Embryonic facial prominence (tissue), 1 donor: ENCODE data around the gene GTSF1L.

ENCODE experiments used
- DNase-seq: peaks from one replicate; pipeline ENCODE4 v3.0.0-alpha.2; 2016; ENCODE audit errors: extremely low spot score

GTSF1L gene

DNA sequence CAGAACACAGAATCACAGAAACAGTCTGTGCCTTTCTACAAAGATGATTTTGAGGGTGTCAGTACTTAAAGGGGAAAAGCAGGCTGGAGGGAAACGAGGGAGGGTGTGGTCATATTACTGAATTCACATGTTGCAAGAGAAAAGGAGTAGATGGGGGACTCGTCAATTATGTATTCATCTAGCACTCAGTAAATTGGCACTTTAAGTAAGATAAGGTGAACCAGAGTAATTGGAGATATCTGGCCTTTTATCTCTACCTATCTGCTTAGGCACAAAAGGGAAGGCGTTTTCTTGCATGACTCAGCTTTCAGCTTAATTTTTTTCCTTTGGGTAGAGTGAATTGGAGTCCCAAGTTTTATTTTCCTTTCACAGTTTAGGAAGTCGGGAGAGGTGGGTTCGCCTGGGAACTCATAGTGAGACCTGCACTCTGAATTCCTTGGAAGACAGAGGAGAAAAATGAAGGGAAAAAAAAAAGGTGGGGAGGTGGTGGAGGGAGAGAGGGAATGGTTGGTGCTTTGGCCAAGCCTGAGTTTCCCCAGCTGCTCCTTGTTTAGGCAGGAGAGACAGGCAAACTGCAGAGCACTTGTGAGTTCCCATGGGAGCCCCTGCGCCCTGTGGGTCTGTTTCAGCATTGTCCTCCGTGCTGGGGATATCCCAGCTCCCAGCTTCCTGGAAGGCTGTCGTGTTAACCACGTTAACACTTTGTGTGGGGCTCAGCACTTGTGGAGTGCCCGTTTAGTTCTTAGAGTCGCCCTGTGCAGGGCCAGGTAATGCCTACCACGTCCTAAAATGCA, 19.7 kb upstream of the GTSF1L start:
- DNase-seq = no peak

DNA sequence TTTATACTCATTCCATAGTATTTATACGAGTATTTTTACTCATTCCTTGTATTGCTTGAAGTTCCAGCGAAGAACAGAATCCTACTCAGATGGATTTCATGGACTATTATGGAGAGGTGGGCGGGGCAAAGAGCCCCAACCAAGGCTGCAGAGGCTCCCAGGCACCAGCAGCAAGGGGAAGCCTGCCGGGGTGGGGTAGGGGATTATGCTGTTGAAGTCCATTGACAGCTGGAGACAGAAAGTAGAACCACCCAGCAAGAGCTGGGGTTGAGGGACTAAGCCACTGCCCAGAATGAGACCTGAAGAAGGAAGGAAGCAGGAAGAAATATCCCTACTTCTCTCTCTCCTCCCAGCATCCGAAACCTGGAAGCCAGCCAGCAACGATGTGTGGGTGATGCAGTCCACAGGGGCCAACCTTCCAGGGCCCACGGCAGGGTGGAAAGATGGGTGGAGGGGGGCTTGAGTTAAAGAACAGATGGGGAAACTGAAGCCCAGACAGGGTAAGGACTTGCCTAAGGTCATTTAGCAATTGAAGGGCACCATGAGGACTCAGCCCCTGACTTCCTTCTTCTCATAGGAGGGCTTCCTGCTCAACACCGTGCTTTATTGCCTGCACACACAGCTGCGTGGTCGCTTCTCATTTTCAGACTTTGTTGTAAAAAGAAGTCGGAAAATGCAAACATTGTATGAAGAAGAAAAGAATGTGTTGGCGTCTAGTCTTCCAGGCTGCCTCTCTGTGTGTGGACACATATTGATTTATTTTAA, 18.3 kb upstream of the GTSF1L start:
- DNase-seq = no peak

- no peak for DNase-seq
Observed at GRCh38 chr20:43744151-43744611, 17.4 kb upstream of the GTSF1L start.

GRCh38 chr20:43740642-43741041, 13.8 kb upstream of the GTSF1L start:
- no peak for DNase-seq

- DNase-seq = no peak
Observed at GRCh38 chr20:43739148-43739749, 12.4 kb upstream of the GTSF1L start.

GRCh38 chr20:43737925-43738324, 11.1 kb upstream of the GTSF1L start:
- DNase-seq = no peak

GRCh38 chr20:43736588-43737158, 9.9 kb upstream of the GTSF1L start:
- DNase-seq = no peak

DNA sequence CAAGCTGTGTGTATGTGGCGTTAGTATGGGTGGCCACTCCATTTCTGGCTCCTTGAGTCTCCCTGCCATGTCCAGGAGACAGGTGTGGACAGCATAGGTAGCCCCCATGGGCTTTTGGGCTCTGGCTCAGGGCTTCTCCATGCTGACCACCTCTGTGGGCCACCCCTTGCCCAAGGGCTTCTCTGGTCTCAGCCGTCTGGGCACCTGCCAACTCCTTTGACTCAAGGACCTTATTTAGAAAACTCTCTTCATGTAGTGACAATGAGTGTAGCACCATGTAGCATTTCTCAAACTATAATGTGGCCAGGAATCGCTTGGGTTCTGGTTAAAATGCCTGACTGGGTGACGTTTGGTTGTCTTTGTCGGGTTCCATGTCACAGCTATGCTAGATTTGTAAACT, 5.1 kb upstream of the GTSF1L start:
- DNase-seq = no peak

GRCh38 chr20:43731469-43731868, 4.7 kb upstream of the GTSF1L start:
- no peak for DNase-seq

DNA sequence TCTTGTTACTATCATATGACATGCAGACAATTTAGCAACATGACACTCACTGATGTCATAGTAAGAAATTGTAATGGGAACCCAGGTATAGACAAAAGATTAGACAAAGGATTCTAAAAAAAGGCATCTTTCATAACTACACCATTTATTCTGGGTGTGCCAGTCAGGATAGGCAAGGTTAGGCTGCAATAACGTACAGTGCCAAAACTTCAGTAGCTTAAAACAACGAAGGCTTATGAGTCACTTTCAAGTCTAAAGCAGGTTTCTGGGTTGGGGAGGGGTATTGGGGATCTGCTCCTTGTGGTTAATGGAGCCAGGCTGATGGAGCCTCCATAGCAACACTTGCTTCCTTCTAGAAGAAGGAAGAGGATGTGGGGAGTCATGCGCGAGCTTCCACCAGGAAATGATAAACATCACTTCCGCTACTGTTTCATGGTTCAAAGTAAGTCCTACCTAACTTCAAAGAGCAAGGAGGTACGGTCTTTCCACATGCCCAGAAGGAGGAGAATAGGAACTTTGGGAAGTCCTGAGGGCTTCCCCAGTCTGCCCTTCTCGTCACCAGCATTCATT, 2.0 kb upstream of the GTSF1L start:
- no peak for DNase-seq

- no peak for DNase-seq
Observed at GRCh38 chr20:43727980-43728590, 1.3 kb upstream of the GTSF1L start.

- no peak for DNase-seq
Observed at GRCh38 chr20:43726333-43726732, 469 bp downstream of the GTSF1L start.

DNA sequence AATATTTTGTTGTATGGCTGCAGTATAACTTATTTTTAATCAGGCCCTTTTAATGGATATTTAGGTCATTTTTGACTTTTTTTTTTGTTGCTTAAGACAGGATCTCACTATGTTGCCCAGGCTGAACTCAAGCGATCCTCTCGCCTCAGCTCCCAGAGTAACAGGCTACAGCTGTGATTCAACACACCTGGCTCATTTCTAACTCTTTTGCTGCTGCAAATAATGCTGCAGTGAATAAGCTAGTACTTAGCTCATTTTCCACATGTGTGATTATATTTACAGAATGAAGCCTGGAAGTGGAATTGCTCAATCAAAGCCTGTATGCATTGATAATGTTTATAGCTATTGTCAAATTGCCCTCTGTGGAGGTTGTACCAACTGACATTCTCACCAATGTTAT, 1.1 kb downstream of the GTSF1L start:
- DNase-seq = no peak

GRCh38 chr20:43724383-43724782, 2.4 kb downstream of the GTSF1L start:
- no peak for DNase-seq

DNA sequence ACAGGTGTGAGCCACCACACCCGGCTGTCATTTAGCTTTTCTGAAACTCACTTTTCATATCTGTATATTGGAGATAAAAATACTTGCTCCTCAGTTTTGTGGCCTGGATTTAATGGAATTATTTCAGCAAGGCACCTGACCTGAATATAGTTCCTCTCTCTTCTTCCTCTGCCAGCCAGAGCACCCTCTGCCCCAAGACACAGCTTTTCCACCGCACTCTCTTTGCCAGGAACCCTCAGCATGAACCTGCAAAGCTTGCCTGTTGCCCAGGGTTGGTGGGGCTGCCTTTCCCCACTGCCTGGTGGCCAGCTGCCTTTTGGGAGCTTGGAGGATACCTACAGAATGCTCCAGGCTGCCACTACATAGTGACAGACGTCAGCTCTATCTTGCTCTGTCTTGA, 3.1 kb downstream of the GTSF1L start:
- DNase-seq = no peak

- DNase-seq = no peak
Observed at GRCh38 chr20:43723186-43723585, 3.6 kb downstream of the GTSF1L start.

DNA sequence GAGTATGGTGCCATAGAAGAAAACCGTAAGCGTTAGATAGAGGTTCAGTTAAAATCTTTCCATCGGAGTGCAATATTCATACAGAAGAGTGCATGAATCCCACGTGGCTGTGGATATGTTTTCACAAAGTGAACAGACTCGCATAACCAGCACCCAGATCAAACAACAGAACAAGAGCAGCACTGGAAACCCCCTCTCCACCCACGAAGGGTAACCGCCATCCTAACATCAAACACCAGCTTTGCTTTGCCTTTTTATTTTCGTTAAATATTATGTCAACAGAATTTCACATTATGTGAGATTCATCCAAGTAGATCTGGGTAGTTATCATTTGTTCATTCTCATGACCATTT, 4.7 kb downstream of the GTSF1L start:
- no peak for DNase-seq

GRCh38 chr20:43721429-43722152, 5.2 kb downstream of the GTSF1L start:
- no peak for DNase-seq

GRCh38 chr20:43721097-43721428, 5.7 kb downstream of the GTSF1L start:
- DNase-seq = no peak

- DNase-seq = no peak
Observed at GRCh38 chr20:43720007-43720406, 6.8 kb downstream of the GTSF1L start.

- DNase-seq = no peak
Observed at GRCh38 chr20:43717616-43717995, 9.2 kb downstream of the GTSF1L start.
